ENCODE data around the gene SMS. TPM values are rescaled to one million over a fixed set of nuclear protein-coding genes. Genes with fewer than 3 reads are reported as not detected.
A peak's percentile ranks its signal among the peaks of the same experiment; 100 is the strongest.

The SMS gene
- total and polyA plus RNA-seq, 2 of the 4 experiments (the other 2 are of a cell fraction), result 176 to 230 TPM

- H3K18ac ChIP-seq (ENCODE audit: low read depth, low read length), result no peak overlapping the region
- H4K8ac ChIP-seq (ENCODE audit: low read depth in 2 of 2, low read length in 2 of 2), result no peak overlapping the region
- H4K91ac ChIP-seq (ENCODE audit: insufficient read depth, low read depth, low read length), result no peak overlapping the region
- H3K36me3 ChIP-seq (ENCODE audit: control insufficient read depth, insufficient read depth, low read length), result peaks cover 20% of the 10 kb centered on the region
- no peak overlapping the region for H2BK5ac ChIP-seq (ENCODE audit: low read depth, low read length, poor library complexity, severe bottlenecking)
- dilution Hi-C loops (cut with HindIII; ENCODE audit: low sequenced_read_pairs, unreplicated experiment) (no loop called here), in situ Hi-C loops (cut with MboI; ENCODE audit: low sequenced_read_pairs) (loop anchor here (10.0 kb wide), 1 partner anchor 1454 kb away; no protein-coding TSS in a partner anchor), intact Hi-C loops (cut with micrococcal nuclease) (loop anchor here (10.0 kb wide), 1 partner anchor 234 kb away; no protein-coding TSS in a partner anchor)
- H3K4me1 ChIP-seq (ENCODE audit: control insufficient read depth, insufficient read depth, low read length), result peaks cover 5% of the 10 kb centered on the region; the same call in 1 of the 2 replicates
- H2BK120ac ChIP-seq (ENCODE audit: low read depth, low read length), result no peak overlapping the region
- DNase-seq, result no peak
- CTCF ChIA-PET, result no interaction called here
- H3K4me3 ChIP-seq (ENCODE audit: insufficient read depth, low read depth, low read length), result no peak overlapping the region
- no peak overlapping the region for H2BK15ac ChIP-seq (ENCODE audit: low read depth, low read length)
- POLR2A ChIA-PET (ENCODE audit: unreplicated experiment), result no interaction called here
- no CpG with 5 or more reads among the region's 5 CpGs for WGBS, 2 experiments (ENCODE audit: extremely low coverage in 2 of 2, insufficient read length in 1 of 2)
- H2AK5ac ChIP-seq (ENCODE audit: low read depth, low read length), result no peak overlapping the region
- no peak for ATAC-seq (ENCODE audit: low read depth)
- TF ChIP-seq CHD1 (IDR thresholded peaks at IDR 0.05; ENCODE audit: low read depth, low read length) (no peak), BHLHE40 (IDR thresholded peaks at IDR 0.05; ENCODE audit: low read depth, low read length) (no peak), RCOR1 (IDR thresholded peaks at IDR 0.05; ENCODE audit: insufficient replicate concordance, low read length) (no peak), MAZ (IDR thresholded peaks at IDR 0.05; ENCODE audit: borderline replicate concordance, low read depth, low read length) (no peak), CEBPB (IDR thresholded peaks at IDR 0.05; ENCODE audit: low read depth, low read length) (peak; percentile 90), POLR2A (IDR thresholded peaks at IDR 0.05; ENCODE audit: low read depth, low read length) (no peak), MAFK (IDR thresholded peaks at IDR 0.05; ENCODE audit: low read depth, low read length) (no peak), MXI1 (IDR thresholded peaks at IDR 0.05; ENCODE audit: borderline replicate concordance, low read depth, low read length) (no peak)
- H2BK20ac ChIP-seq (ENCODE audit: low read depth, low read length), result no peak overlapping the region
- no peak overlapping the region for H4K5ac ChIP-seq (ENCODE audit: low read depth, low read length)
- H2AK9ac ChIP-seq (replicated peaks; ENCODE audit: low read depth, low read length, poor library complexity), result no peak overlapping the region
- H3K9ac ChIP-seq (ENCODE audit: low read depth, low read length), result no peak overlapping the region
- no peaks in the 10 kb centered on the region for H3K9me3 ChIP-seq (ENCODE audit: control insufficient read depth, insufficient read depth, low read length)
- H3K79me1 ChIP-seq (ENCODE audit: low read depth in 1 of 2, low read length in 2 of 2), result peaks cover 0 to 16% of the 10 kb centered on the region in 2 experiments; a peak in 3 of 4 replicates
- H3K56ac ChIP-seq (ENCODE audit: extremely low read depth, insufficient read depth, low read length), result no peak overlapping the region
- H3K27me3 ChIP-seq (ENCODE audit: control insufficient read depth, insufficient read depth, low read length), result no peaks in the 10 kb centered on the region
- TSS peak; percentile 11 for BruUV-seq (replicated peaks)
- no peak overlapping the region for H3K27ac ChIP-seq (ENCODE audit: insufficient read depth, low read length)
- H3K9me1 ChIP-seq (ENCODE audit: insufficient read depth, low read length), result no peaks in the 10 kb centered on the region
- H3K23ac ChIP-seq (ENCODE audit: low read depth, low read length), result no peak overlapping the region
- H3K4ac ChIP-seq (ENCODE audit: low read depth, low read length), result no peak overlapping the region
- H3K14ac ChIP-seq (replicated peaks; ENCODE audit: low read depth, low read length), result no peak overlapping the region
- no peak overlapping the region for H3K4me2 ChIP-seq (ENCODE audit: low read depth, low read length)
- peaks cover 7% of the 10 kb centered on the region for H4K20me1 ChIP-seq (ENCODE audit: insufficient read depth, low read length)
- H2AFZ ChIP-seq (replicated peaks; ENCODE audit: low read length, poor library complexity), result no peak overlapping the region
Measured at GRCh38 chrX:21978346-21978745, 37.8 kb downstream of the SMS start.
